ENCODE measurements around the gene GSG1L2.
"Not testable (repeated sequence)": the region's sequence is repeated elsewhere in the genome, so short reads cannot be mapped to it uniquely, and the experiment has no call there.

GSG1L2 gene

DNA sequence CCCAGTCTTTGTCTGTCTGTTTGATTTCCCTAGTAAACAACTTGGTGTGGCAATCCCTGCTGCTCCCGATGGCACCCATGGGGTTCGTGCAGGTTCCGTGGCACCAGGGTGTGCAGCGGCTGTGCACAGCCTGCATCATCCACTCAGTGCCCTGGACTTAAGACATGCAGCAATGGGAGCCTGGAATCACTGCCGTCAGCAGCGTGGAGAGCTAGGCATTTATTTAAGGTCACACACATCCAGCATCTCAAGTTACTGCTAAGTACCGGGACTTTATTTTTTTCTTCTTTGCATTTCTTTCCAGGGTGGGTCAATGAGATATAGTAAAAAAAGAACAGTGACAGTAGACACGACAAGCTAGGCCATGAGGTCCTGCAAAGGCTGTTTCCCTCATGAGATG lies 33.3 kb downstream of the GSG1L2 start:
- no peak for DNase-seq

DNA sequence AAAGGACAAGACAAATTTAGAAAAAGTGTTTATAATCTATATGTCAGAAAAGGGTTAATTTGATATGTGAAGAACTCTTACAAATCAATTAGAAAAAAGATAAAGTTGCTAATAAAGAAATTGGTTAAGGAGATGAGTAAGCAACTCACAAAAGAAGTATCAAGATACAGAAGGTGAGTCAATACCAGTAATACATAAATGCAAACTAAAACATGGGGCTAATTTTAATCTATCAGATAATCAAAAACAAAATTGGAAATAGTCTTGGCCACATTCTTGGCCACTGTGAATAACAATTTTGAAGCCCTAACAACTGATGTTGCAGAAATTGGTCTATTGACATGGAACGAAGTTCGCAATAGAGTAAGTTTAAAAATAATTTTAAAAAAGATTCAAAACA lies 37.3 kb downstream of the GSG1L2 start:
- DNase-seq = no peak

- DNase-seq = not testable (repeated sequence)
Measured at GRCh38 chr17:9783465-9783864, 38.4 kb downstream of the GSG1L2 start.

GRCh38 chr17:9783050-9783449 lies 38.8 kb downstream of the GSG1L2 start:
- DNase-seq = no peak

DNA sequence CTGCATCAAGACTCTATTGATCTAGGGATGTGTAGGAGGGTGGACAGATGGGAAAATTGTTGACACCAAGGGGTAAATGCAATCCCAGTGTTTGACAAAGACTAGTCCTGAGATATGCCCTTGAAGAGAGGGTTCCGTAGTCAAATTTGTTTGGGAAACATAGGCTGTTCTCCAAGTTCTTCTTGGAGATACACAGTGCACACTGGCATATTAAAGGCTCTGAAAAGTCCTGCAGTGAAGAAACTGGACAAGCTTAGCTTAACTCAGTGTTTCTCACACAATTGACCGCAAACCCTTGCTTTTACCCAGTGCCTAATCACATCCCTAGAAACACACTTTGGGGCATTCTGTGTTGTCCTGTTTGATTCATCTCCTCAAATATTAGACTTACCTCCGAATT lies 41.3 kb downstream of the GSG1L2 start:
- DNase-seq = no peak

DNA sequence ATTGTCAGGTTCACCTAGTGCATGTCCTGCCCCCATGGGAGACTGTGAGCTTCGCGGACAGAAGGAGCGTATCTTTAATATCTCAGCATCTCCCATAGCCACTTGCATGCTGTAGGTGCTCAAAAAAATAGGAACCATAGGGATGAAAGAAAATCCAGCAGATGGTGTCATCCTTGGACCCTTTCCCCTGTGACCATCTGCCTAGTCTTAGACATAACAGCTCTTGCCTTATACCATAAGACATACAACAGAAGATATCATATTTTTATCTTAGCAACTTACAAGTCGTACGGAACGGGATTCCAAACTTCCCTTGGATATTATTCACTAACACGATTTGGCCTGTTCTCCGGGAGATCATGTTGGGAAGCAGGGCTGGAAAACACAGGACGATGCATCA lies 45.0 kb downstream of the GSG1L2 start:
- no peak for DNase-seq

- no peak for DNase-seq
Measured at GRCh38 chr17:9772658-9773057, 49.2 kb downstream of the GSG1L2 start.

GRCh38 chr17:9771465-9771864 lies 50.4 kb downstream of the GSG1L2 start:
- DNase-seq = no peak

GRCh38 chr17:9769036-9769695 lies 52.7 kb downstream of the GSG1L2 start:
- DNase-seq = no peak

GRCh38 chr17:9768381-9768934 lies 53.4 kb downstream of the GSG1L2 start:
- peak; percentile 0 for DNase-seq

- DNase-seq = no peak
Measured at GRCh38 chr17:9767432-9767991, 54.4 kb downstream of the GSG1L2 start.

GRCh38 chr17:9766970-9767369 lies 54.9 kb downstream of the GSG1L2 start:
- DNase-seq = no peak

GRCh38 chr17:9765322-9765721 lies 56.6 kb downstream of the GSG1L2 start:
- no peak for DNase-seq

DNA sequence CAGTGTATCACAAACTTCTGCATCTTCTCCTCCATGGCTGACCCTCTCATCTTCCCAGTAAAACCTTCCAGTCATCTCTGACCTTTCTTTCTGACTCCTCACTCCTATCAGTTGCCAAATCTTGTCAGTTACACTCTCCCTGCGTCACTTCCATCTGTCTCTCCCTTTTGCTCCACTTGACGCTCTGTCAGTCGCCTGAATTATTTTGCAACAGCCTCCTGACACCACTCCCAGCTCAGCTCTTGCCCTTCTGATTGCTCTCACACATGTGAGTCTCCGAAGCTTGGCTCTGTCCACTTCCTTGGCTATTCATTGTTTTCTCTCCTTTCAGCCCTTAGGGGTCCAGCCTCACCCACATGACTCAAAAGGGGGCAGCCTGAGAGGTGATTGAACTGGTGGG lies 58.2 kb downstream of the GSG1L2 start:
- DNase-seq = no peak

- no peak for DNase-seq
Measured at GRCh38 chr17:9760266-9760665, 61.6 kb downstream of the GSG1L2 start.

GRCh38 chr17:9755083-9755482 lies 66.8 kb downstream of the GSG1L2 start:
- DNase-seq = no peak

Data from NCI-H345 (cell line).